HEK293 (cell line): ENCODE results near the gene CADPS2.

Experiments
- BCL11A ChIP-seq: fragments of 450-650 bp; formaldehyde crosslinking; IDR thresholded peaks from 2 replicates; pipeline ENCODE4 v1.5.1; 2016; ENCODE audit warnings: low read depth, missing biosample characterization, missing genetic modification characterization
- IKZF3 ChIP-seq: fragments of 450-650 bp; IDR thresholded peaks from 2 replicates; pipeline ENCODE4 v1.5.0; 2018; ENCODE audit warnings: missing biosample characterization, mild to moderate bottlenecking, missing genetic modification characterization, moderate library complexity
- REPIN1 ChIP-seq: fragments of 450-650 bp; formaldehyde crosslinking; IDR thresholded peaks from 2 replicates; pipeline ENCODE4 v1.5.1; 2017; ENCODE audit warnings: missing biosample characterization, missing genetic modification characterization, low read depth
- YY2 ChIP-seq: fragments of 450-650 bp; formaldehyde crosslinking; IDR thresholded peaks from 2 replicates; pipeline ENCODE4 v1.5.1; 2016; ENCODE audit warnings: missing biosample characterization, missing genetic modification characterization
- ZFP3 ChIP-seq: fragments of 450-650 bp; formaldehyde crosslinking; IDR thresholded peaks from 2 replicates; pipeline ENCODE4 v1.5.1; 2016; ENCODE audit warnings: low read depth, missing biosample characterization, missing genetic modification characterization
- ZNF174 ChIP-seq: fragments of 450-650 bp; formaldehyde crosslinking; IDR thresholded peaks from 2 replicates; pipeline ENCODE4 v1.5.0; 2017; ENCODE audit warnings: missing biosample characterization, mild to moderate bottlenecking, missing genetic modification characterization
- ZNF24 ChIP-seq: fragments of 450-650 bp; formaldehyde crosslinking; IDR thresholded peaks from 2 replicates; pipeline ENCODE4 v1.5.1; 2016; ENCODE audit warnings: missing biosample characterization, missing genetic modification characterization
- ZNF677 ChIP-seq: fragments of 450-650 bp; IDR thresholded peaks from 2 replicates; pipeline ENCODE4 v1.5.0; 2018; ENCODE audit warnings: missing biosample characterization, mild to moderate bottlenecking, missing genetic modification characterization, moderate library complexity
- ZNF776 ChIP-seq: fragments of 450-650 bp; formaldehyde crosslinking; IDR thresholded peaks from 2 replicates; pipeline ENCODE4 v1.5.0; 2017; ENCODE audit warnings: missing biosample characterization, missing genetic modification characterization, borderline replicate concordance
- TF ChIP-seq, protein P1 (sequence below): fragments of 450-650 bp; formaldehyde crosslinking; IDR thresholded peaks from 2 replicates; pipeline ENCODE4 v1.5.1; 2016; ENCODE audit warnings: missing biosample characterization, missing genetic modification characterization
- TF ChIP-seq, protein P2 (sequence below): fragments of 450-650 bp; formaldehyde crosslinking; IDR thresholded peaks from 2 replicates; pipeline ENCODE4 v1.5.1; 2016; ENCODE audit warnings: missing biosample characterization, missing genetic modification characterization
- TF ChIP-seq, protein P3 (sequence below): fragments of 450-650 bp; formaldehyde crosslinking; IDR thresholded peaks from 2 replicates; pipeline ENCODE4 v1.5.1; 2017; ENCODE audit warnings: missing biosample characterization, missing genetic modification characterization
- TF ChIP-seq, protein P4 (sequence below): fragments of 450-650 bp; formaldehyde crosslinking; IDR thresholded peaks from 2 replicates; pipeline ENCODE4 v1.5.1; 2016; ENCODE audit warnings: missing biosample characterization, missing genetic modification characterization, low read depth

DNA sequence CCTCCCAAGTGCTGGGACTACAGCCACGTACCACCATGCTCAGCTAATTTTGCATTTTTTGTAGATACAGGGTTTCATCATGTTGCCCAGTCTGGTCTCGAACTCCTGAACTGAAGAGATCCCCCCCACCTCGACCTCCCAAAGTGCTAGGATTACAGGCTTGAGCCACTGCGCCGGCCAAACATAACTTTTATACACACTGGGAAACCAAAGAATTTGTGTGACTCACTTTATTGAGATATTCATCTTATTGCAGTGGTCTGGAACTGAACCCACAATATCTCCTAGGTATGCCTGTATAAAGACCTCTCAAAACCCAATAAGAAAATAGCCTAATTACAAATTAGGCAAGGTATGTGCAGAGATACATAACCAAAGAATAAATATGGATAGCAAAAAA lies 399.1 kb downstream of the CADPS2 start:
- TF ChIP-seq, protein P1, sequence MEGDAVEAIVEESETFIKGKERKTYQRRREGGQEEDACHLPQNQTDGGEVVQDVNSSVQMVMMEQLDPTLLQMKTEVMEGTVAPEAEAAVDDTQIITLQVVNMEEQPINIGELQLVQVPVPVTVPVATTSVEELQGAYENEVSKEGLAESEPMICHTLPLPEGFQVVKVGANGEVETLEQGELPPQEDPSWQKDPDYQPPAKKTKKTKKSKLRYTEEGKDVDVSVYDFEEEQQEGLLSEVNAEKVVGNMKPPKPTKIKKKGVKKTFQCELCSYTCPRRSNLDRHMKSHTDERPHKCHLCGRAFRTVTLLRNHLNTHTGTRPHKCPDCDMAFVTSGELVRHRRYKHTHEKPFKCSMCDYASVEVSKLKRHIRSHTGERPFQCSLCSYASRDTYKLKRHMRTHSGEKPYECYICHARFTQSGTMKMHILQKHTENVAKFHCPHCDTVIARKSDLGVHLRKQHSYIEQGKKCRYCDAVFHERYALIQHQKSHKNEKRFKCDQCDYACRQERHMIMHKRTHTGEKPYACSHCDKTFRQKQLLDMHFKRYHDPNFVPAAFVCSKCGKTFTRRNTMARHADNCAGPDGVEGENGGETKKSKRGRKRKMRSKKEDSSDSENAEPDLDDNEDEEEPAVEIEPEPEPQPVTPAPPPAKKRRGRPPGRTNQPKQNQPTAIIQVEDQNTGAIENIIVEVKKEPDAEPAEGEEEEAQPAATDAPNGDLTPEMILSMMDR (tag by site-specific recombination) = no peak
- TF ChIP-seq, protein P2, sequence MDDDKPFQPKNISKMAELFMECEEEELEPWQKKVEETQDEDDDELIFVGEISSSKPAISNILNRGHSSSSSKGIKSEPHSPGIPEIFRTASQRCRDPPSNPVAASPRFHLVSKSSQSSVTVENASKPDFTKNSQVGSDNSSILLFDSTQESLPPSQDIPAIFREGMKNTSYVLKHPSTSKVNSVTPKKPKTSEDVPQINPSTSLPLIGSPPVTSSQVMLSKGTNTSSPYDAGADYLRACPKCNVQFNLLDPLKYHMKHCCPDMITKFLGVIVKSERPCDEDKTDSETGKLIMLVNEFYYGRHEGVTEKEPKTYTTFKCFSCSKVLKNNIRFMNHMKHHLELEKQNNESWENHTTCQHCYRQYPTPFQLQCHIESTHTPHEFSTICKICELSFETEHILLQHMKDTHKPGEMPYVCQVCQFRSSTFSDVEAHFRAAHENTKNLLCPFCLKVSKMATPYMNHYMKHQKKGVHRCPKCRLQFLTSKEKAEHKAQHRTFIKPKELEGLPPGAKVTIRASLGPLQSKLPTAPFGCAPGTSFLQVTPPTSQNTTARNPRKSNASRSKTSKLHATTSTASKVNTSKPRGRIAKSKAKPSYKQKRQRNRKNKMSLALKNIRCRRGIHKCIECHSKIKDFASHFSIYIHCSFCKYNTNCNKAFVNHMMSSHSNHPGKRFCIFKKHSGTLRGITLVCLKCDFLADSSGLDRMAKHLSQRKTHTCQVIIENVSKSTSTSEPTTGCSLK (tag by site-specific recombination) = no peak
- TF ChIP-seq, protein P3, sequence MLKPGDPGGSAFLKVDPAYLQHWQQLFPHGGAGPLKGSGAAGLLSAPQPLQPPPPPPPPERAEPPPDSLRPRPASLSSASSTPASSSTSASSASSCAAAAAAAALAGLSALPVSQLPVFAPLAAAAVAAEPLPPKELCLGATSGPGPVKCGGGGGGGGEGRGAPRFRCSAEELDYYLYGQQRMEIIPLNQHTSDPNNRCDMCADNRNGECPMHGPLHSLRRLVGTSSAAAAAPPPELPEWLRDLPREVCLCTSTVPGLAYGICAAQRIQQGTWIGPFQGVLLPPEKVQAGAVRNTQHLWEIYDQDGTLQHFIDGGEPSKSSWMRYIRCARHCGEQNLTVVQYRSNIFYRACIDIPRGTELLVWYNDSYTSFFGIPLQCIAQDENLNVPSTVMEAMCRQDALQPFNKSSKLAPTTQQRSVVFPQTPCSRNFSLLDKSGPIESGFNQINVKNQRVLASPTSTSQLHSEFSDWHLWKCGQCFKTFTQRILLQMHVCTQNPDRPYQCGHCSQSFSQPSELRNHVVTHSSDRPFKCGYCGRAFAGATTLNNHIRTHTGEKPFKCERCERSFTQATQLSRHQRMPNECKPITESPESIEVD (tag by site-specific recombination) = no peak
- TF ChIP-seq ZFP3 (no peak), REPIN1 (tag by site-specific recombination) (no peak), YY2 (tag by site-specific recombination) (no peak), IKZF3 (tag by site-specific recombination) (no peak), ZNF677 (tag by site-specific recombination) (no peak), ZNF24 (tag by site-specific recombination) (no peak), ZNF174 (tag by site-specific recombination) (no peak), BCL11A (tag by site-specific recombination) (no peak), ZNF776 (tag by site-specific recombination) (no peak)
- TF ChIP-seq, protein P4, sequence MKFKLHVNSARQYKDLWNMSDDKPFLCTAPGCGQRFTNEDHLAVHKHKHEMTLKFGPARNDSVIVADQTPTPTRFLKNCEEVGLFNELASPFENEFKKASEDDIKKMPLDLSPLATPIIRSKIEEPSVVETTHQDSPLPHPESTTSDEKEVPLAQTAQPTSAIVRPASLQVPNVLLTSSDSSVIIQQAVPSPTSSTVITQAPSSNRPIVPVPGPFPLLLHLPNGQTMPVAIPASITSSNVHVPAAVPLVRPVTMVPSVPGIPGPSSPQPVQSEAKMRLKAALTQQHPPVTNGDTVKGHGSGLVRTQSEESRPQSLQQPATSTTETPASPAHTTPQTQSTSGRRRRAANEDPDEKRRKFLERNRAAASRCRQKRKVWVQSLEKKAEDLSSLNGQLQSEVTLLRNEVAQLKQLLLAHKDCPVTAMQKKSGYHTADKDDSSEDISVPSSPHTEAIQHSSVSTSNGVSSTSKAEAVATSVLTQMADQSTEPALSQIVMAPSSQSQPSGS (tag by site-specific recombination) = no peak
